MM.1S (cell line): ENCODE results near the gene POLR2J2.
"Not testable (repeated sequence)": the region's sequence is repeated elsewhere in the genome, so short reads cannot be mapped to it uniquely, and the experiment has no call there.

ENCODE experiments used
- EZH2 ChIP-seq: fragments of 300-600 bp; sonication (generic); optimal IDR thresholded peaks from 2 replicates; pipeline ENCODE3; 2017; ENCODE audit warnings: low read depth, mild to moderate bottlenecking, antibody characterized with exemption, low read length, mixed read lengths
- EZH2phosphoT487 ChIP-seq: fragments of 300-600 bp; sonication (generic); IDR thresholded peaks from 2 replicates; pipeline ENCODE4 v1.6.1; 2018; ENCODE audit warnings: antibody characterized with exemption, low read length
- TF ChIP-seq, protein P1 (sequence below): fragments of 300-600 bp; sonication (generic); IDR thresholded peaks from 2 replicates; pipeline ENCODE4 v1.5.1; 2016; ENCODE audit warnings: antibody characterized with exemption, low read length, mixed read lengths

GRCh38 chr7:102680780-102681179 lies 9.3 kb upstream of the POLR2J2 start:
- TF ChIP-seq, protein P1, sequence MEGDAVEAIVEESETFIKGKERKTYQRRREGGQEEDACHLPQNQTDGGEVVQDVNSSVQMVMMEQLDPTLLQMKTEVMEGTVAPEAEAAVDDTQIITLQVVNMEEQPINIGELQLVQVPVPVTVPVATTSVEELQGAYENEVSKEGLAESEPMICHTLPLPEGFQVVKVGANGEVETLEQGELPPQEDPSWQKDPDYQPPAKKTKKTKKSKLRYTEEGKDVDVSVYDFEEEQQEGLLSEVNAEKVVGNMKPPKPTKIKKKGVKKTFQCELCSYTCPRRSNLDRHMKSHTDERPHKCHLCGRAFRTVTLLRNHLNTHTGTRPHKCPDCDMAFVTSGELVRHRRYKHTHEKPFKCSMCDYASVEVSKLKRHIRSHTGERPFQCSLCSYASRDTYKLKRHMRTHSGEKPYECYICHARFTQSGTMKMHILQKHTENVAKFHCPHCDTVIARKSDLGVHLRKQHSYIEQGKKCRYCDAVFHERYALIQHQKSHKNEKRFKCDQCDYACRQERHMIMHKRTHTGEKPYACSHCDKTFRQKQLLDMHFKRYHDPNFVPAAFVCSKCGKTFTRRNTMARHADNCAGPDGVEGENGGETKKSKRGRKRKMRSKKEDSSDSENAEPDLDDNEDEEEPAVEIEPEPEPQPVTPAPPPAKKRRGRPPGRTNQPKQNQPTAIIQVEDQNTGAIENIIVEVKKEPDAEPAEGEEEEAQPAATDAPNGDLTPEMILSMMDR: not testable (repeated sequence)
- not testable (repeated sequence) for TF ChIP-seq EZH2, EZH2phosphoT487
